GM19372 (cell line): ENCODE results near the gene USP10.
A peak's percentile ranks its signal among the peaks of the same experiment; 100 is the strongest.
"Not testable (repeated sequence)": the region's sequence is repeated elsewhere in the genome, so short reads cannot be mapped to it uniquely, and the experiment has no call there.

Source experiments
- ATAC-seq: cut with Tn5 transposase; IDR thresholded peaks from one replicate; pipeline ENCODE4 v1.9.1; 2021; ENCODE audit warnings: mild to moderate bottlenecking, low read depth, moderate library complexity; ENCODE audit not compliant: unreplicated experiment

USP10 gene

GRCh38 chr16:84672276-84673202, 27.3 kb upstream of the USP10 start:
- peak; percentile 61 for ATAC-seq

GRCh38 chr16:84673203-84673535, 26.6 kb upstream of the USP10 start:
- ATAC-seq = no peak

- no peak for ATAC-seq
Measured at GRCh38 chr16:84673561-84673960, 26.2 kb upstream of the USP10 start.

GRCh38 chr16:84675423-84675822, 24.4 kb upstream of the USP10 start:
- ATAC-seq = no peak

GRCh38 chr16:84675884-84676283, 23.9 kb upstream of the USP10 start:
- ATAC-seq = no peak

GRCh38 chr16:84677017-84677803, 22.6 kb upstream of the USP10 start:
- no peak for ATAC-seq

GRCh38 chr16:84677849-84678248, 22.0 kb upstream of the USP10 start:
- ATAC-seq = no peak

- no peak for ATAC-seq
Measured at GRCh38 chr16:84678541-84678940, 21.3 kb upstream of the USP10 start.

- no peak for ATAC-seq
Measured at GRCh38 chr16:84680165-84680842, 19.5 kb upstream of the USP10 start.

- no peak for ATAC-seq
Measured at GRCh38 chr16:84680843-84681629, 18.8 kb upstream of the USP10 start.

GRCh38 chr16:84683691-84684591, 15.9 kb upstream of the USP10 start:
- ATAC-seq = no peak

GRCh38 chr16:84684592-84684965, 15.2 kb upstream of the USP10 start:
- ATAC-seq = no peak

GRCh38 chr16:84685210-84685609, 14.6 kb upstream of the USP10 start:
- no peak for ATAC-seq

- ATAC-seq = no peak
Measured at GRCh38 chr16:84686707-84687298, 13.0 kb upstream of the USP10 start.

GRCh38 chr16:84687715-84688114, 12.1 kb upstream of the USP10 start:
- no peak for ATAC-seq

- ATAC-seq = not testable (repeated sequence)
Measured at GRCh38 chr16:84688163-84688562, 11.6 kb upstream of the USP10 start.

- no peak for ATAC-seq
Measured at GRCh38 chr16:84689111-84689510, 10.7 kb upstream of the USP10 start.

GRCh38 chr16:84690088-84690819, 9.5 kb upstream of the USP10 start:
- ATAC-seq = no peak
